HEK293 (cell line): ENCODE measurements around the gene ZFPM1.
A peak's percentile ranks its signal among the peaks of the same experiment; 100 is the strongest.

Experiments used
- CTCF ChIA-PET: fragments of 350-600 bp; formaldehyde crosslinking; extraction: SDS; loops from one replicate; lab custom pipeline; 2021; ENCODE audit warnings: antibody characterized with exemption; lab: Yijun Ruan, JAX
- POLR2A ChIA-PET: fragments of 300-600 bp; formaldehyde crosslinking; extraction: SDS; loops from one replicate; lab custom pipeline; 2020; ENCODE audit warnings: antibody characterized with exemption, inconsistent platforms; lab: Yijun Ruan, JAX
- H3K27ac ChIP-seq: fragments of 200-500 bp; sonication (Bioruptor generic); 2 replicates; pipeline ENCODE4 v1.5.1; 2014; ENCODE audit warnings: low read depth, low read length, control low read depth, inconsistent platforms; ENCODE audit errors: extremely low read depth
- H3K36me3 ChIP-seq, 2 experiments: fragments of 200-500 bp in 1 of 2; sonication (Bioruptor generic) in 1 of 2; 1 replicate in 1 of 2; 2 replicates in 1 of 2; pipeline ENCODE4 v1.5.1; 2014 to 2017; ENCODE audit warnings: inconsistent platforms in 2 of 2, low read length in 2 of 2; ENCODE audit not compliant: control insufficient read depth in 2 of 2, insufficient read depth in 1 of 2
- H3K4me1 ChIP-seq: fragments of 200-500 bp; sonication (Bioruptor generic); 2 replicates; pipeline ENCODE4 v1.5.1; 2014; ENCODE audit warnings: mild to moderate bottlenecking, low read length, inconsistent platforms; ENCODE audit not compliant: control insufficient read depth, insufficient read depth
- H3K4me3 ChIP-seq: 2 replicates; pipeline ENCODE4 v1.5.1; 2011; ENCODE audit warnings: low read depth, mild to moderate bottlenecking, control low read depth, low read length, moderate library complexity
- H3K9me3 ChIP-seq: fragments of 200-500 bp; sonication (Bioruptor generic); 2 replicates; pipeline ENCODE4 v1.5.1; 2014; ENCODE audit warnings: low read depth, low read length, inconsistent platforms; ENCODE audit not compliant: control insufficient read depth, insufficient read depth
- EGR2 ChIP-seq: fragments of 450-650 bp; formaldehyde crosslinking; IDR thresholded peaks from 2 replicates; pipeline ENCODE4 v1.5.1; 2016; ENCODE audit warnings: low read depth, missing biosample characterization, missing genetic modification characterization
- GLIS2 ChIP-seq: fragments of 450-650 bp; formaldehyde crosslinking; IDR thresholded peaks from 2 replicates; pipeline ENCODE4 v1.5.1; 2016; ENCODE audit warnings: missing biosample characterization, missing genetic modification characterization
- HOXD13 ChIP-seq: sonication (generic); formaldehyde crosslinking; IDR thresholded peaks from 2 replicates; pipeline ENCODE4 v1.8.0; 2022; ENCODE audit warnings: missing genetic modification reagents, borderline replicate concordance
- KLF16 ChIP-seq: fragments of 450-650 bp; formaldehyde crosslinking; IDR thresholded peaks from 2 replicates; pipeline ENCODE4 v1.5.1; 2017; ENCODE audit warnings: missing biosample characterization, missing genetic modification characterization
- PBX3 ChIP-seq: sonication (generic); formaldehyde crosslinking; IDR thresholded peaks from 2 replicates; pipeline ENCODE4 v1.8.1; 2022; ENCODE audit warnings: mild to moderate bottlenecking, moderate library complexity, missing genetic modification reagents
- SP2 ChIP-seq: fragments of 450-650 bp; formaldehyde crosslinking; IDR thresholded peaks from 2 replicates; pipeline ENCODE4 v1.5.1; 2016; ENCODE audit warnings: missing biosample characterization, missing genetic modification characterization
- YY1 ChIP-seq: fragments of 450-650 bp; formaldehyde crosslinking; IDR thresholded peaks from 2 replicates; pipeline ENCODE4 v1.5.1; 2018; ENCODE audit warnings: missing biosample characterization, missing genetic modification characterization
- ZBTB48 ChIP-seq: fragments of 450-650 bp; formaldehyde crosslinking; IDR thresholded peaks from 2 replicates; pipeline ENCODE4 v1.5.1; 2016; ENCODE audit warnings: missing biosample characterization, missing genetic modification characterization
- ZNF138 ChIP-seq: fragments of 450-650 bp; formaldehyde crosslinking; IDR thresholded peaks from 2 replicates; pipeline ENCODE4 v1.5.1; 2016; ENCODE audit warnings: missing biosample characterization, missing genetic modification characterization, borderline replicate concordance
- ZNF202 ChIP-seq: fragments of 450-650 bp; formaldehyde crosslinking; IDR thresholded peaks from 2 replicates; pipeline ENCODE4 v1.5.1; 2016; ENCODE audit warnings: missing biosample characterization, missing genetic modification characterization, borderline replicate concordance
- ZNF473 ChIP-seq: fragments of 450-650 bp; formaldehyde crosslinking; IDR thresholded peaks from 2 replicates; pipeline ENCODE4 v1.5.1; 2017; ENCODE audit warnings: missing biosample characterization, missing genetic modification characterization
- ZNF501 ChIP-seq: fragments of 450-650 bp; formaldehyde crosslinking; IDR thresholded peaks from 2 replicates; pipeline ENCODE4 v1.5.1; 2016; ENCODE audit warnings: missing biosample characterization, missing genetic modification characterization
- ZNF610 ChIP-seq: fragments of 450-650 bp; formaldehyde crosslinking; IDR thresholded peaks from 2 replicates; pipeline ENCODE4 v1.5.1; 2016; ENCODE audit warnings: missing biosample characterization, missing genetic modification characterization, borderline replicate concordance
- ZNF621 ChIP-seq: fragments of 450-650 bp; formaldehyde crosslinking; IDR thresholded peaks from 2 replicates; pipeline ENCODE4 v1.5.1; 2017; ENCODE audit warnings: missing biosample characterization, missing genetic modification characterization
- ZNF768 ChIP-seq: fragments of 450-650 bp; formaldehyde crosslinking; IDR thresholded peaks from 2 replicates; pipeline ENCODE4 v1.5.1; 2018; ENCODE audit warnings: missing biosample characterization, mild to moderate bottlenecking, missing genetic modification characterization
- ZNF843 ChIP-seq: fragments of 450-650 bp; formaldehyde crosslinking; IDR thresholded peaks from 2 replicates; pipeline ENCODE4 v1.5.1; 2016; ENCODE audit warnings: missing biosample characterization, missing genetic modification characterization
- TF ChIP-seq, protein P1 (sequence below): fragments of 450-650 bp; formaldehyde crosslinking; IDR thresholded peaks from 2 replicates; pipeline ENCODE4 v1.5.1; 2016; ENCODE audit warnings: missing biosample characterization, missing genetic modification characterization
- TF ChIP-seq, protein P2 (sequence below): fragments of 450-650 bp; formaldehyde crosslinking; IDR thresholded peaks from 2 replicates; pipeline ENCODE4 v1.5.1; 2016; ENCODE audit warnings: missing biosample characterization, missing genetic modification characterization

Gene ZFPM1

DNA sequence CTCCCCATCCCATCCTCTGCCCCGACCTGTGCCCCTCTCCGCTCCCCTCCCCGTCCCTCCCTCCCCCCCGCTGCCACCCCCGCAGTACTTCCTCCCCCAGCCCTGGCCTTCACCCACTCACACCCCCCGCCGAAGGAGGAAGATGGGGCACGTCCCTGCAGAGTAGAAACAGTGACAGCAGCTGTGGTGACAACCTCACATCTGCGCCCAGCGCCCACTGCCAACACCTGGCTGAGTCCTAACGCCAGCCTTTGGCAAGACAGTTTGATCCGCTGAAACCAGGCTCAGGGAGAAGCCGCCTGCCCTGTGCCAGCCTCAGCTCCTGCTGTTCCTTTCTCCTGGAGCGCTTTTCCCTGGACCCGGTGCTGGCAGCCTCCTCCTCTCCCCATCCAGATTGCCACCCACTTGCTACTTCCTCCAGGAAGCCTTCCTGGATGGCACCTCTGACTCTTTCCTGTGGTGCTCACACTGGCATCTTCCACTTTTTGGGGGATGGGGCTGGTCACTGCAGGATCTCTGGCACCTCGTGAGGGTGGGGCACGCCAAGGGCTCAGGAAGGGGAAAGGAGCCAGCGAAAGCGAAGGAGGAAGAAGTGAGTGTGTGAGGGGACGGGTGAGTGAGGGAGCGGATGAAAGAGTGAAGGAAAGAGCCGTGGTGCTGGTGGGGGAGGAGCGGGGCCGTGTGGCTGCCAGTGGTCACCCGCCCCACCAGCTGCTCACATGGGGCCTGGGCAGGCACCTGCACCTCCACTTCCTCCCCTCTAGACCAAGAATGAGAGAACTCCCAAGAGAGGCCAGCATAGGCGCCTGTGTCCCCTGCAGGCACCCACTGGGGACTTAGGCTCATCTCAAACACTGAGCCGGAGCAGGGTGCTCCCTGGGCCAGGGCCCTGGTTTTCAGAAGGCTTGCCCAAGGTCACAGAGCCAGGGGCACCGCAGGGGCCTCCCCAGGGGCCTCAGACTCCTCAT, 27.0 kb downstream of the ZFPM1 start (continued):
- TF ChIP-seq ZNF843 (no peak), GLIS2 (tag by site-specific recombination) (peak; percentile 23; the same call in 1 of the 2 replicates), ZBTB48 (tag by site-specific recombination) (no peak), SP2 (no peak)

- Histone ChIP-seq H3K9me3 (no peaks in the 10 kb centered on the region), H3K4me3 (no peak overlapping the region), H3K27ac (no peak overlapping the region), H3K4me1 (no peaks in the 10 kb centered on the region), H3K36me3 (peaks cover 0 to 1% of the 10 kb centered on the region in 2 experiments; a peak in 1 of 3 replicates)
- ChIA-PET CTCF (interaction anchor here (0.7 kb wide), 1 partner anchor 28 kb away, joined by 3 read pairs; no protein-coding TSS in a partner anchor), POLR2A (no interaction called here)
- TF ChIP-seq, protein P1, sequence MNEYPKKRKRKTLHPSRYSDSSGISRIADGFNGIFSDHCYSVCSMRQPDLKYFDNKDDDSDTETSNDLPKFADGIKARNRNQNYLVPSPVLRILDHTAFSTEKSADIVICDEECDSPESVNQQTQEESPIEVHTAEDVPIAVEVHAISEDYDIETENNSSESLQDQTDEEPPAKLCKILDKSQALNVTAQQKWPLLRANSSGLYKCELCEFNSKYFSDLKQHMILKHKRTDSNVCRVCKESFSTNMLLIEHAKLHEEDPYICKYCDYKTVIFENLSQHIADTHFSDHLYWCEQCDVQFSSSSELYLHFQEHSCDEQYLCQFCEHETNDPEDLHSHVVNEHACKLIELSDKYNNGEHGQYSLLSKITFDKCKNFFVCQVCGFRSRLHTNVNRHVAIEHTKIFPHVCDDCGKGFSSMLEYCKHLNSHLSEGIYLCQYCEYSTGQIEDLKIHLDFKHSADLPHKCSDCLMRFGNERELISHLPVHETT, result no peak
- TF ChIP-seq ZNF473 (tag by site-specific recombination) (no peak), KLF16 (tag by site-specific recombination) (no peak), HOXD13 (CRISPR knock-in tag) (no peak), ZNF501 (tag by site-specific recombination) (no peak), ZNF138 (tag by site-specific recombination) (no peak), ZNF621 (tag by site-specific recombination) (no peak), ZNF610 (tag by site-specific recombination) (no peak), PBX3 (CRISPR knock-in tag) (no peak), EGR2 (no peak), YY1 (tag by site-specific recombination) (no peak)
- TF ChIP-seq, protein P2, sequence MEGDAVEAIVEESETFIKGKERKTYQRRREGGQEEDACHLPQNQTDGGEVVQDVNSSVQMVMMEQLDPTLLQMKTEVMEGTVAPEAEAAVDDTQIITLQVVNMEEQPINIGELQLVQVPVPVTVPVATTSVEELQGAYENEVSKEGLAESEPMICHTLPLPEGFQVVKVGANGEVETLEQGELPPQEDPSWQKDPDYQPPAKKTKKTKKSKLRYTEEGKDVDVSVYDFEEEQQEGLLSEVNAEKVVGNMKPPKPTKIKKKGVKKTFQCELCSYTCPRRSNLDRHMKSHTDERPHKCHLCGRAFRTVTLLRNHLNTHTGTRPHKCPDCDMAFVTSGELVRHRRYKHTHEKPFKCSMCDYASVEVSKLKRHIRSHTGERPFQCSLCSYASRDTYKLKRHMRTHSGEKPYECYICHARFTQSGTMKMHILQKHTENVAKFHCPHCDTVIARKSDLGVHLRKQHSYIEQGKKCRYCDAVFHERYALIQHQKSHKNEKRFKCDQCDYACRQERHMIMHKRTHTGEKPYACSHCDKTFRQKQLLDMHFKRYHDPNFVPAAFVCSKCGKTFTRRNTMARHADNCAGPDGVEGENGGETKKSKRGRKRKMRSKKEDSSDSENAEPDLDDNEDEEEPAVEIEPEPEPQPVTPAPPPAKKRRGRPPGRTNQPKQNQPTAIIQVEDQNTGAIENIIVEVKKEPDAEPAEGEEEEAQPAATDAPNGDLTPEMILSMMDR (tag by site-specific recombination), result no peak
Observed at GRCh38 chr16:88480829-88481228, 27.7 kb downstream of the ZFPM1 start.

- ChIA-PET CTCF (no interaction called here), POLR2A (no interaction called here)
- H3K36me3 ChIP-seq, result peaks cover 0 to 11% of the 10 kb centered on the region in 2 experiments; a peak in 1 of 3 replicates
- H3K9me3 ChIP-seq, result no peaks in the 10 kb centered on the region
- no peak overlapping the region for H3K27ac ChIP-seq
- H3K4me1 ChIP-seq, result no peaks in the 10 kb centered on the region
- TF ChIP-seq ZNF202 (no peak), ZNF768 (tag by site-specific recombination) (peak; percentile 63; the same call in 1 of the 2 replicates)
- no peak overlapping the region for H3K4me3 ChIP-seq
Observed at GRCh38 chr16:88481851-88482250, 28.8 kb downstream of the ZFPM1 start.
